Measurements from ENCODE around the gene SURF1.

Gene SURF1

DNA sequence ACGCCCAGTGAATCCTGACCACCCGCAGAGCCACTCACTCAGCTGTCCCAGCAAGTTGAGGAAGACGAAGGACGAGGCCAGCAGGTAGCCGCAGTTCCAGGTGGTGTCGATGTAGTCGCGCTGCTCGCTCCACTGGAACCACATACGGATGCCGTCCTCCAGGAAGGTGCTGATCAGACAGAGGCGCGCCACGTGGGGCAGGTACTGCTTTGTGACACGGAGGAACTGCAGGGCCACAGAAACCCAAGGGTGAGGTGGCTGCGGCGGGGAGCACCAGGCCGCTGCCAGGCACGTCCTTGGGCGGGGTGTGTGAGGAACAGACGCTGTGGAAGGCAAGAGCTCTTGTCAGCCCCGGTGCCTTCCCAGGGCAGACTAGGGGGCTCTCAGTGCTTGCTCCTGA, 10.9 kb upstream of the SURF1 start:
- peaks cover 69% of the 10 kb centered on the region for H3K79me2 ChIP-seq (ENCODE audit: insufficient read depth, low read length)
- no peak overlapping the region for H3K4me2 ChIP-seq (ENCODE audit: insufficient read depth, low read length)
- H3K36me3 ChIP-seq (ENCODE audit: insufficient read depth, low read length), result peaks cover 89% of the 10 kb centered on the region
- H2AFZ ChIP-seq (ENCODE audit: low read depth, low read length), result no peak overlapping the region
- no peak overlapping the region for H3K9ac ChIP-seq (ENCODE audit: low read depth, low read length)
- H3K9me3 ChIP-seq (ENCODE audit: insufficient read depth, low read length, severe bottlenecking), result no peaks in the 10 kb centered on the region
- peaks cover 68% of the 10 kb centered on the region for H4K20me1 ChIP-seq (ENCODE audit: insufficient read depth, low read length)
- H3K4me3 ChIP-seq (ENCODE audit: low read depth in 1 of 2, low read length in 2 of 2), result no peak overlapping the region
- no peak overlapping the region for H3K27ac ChIP-seq (ENCODE audit: low read length)
- no peaks in the 10 kb centered on the region for H3K27me3 ChIP-seq (ENCODE audit: insufficient read depth, low read length, poor library complexity)
- peaks cover 4% of the 10 kb centered on the region for H3K4me1 ChIP-seq (ENCODE audit: insufficient read depth, low read length)
- no peak for TF ChIP-seq EZH2 (IDR thresholded peaks at IDR 0.05; ENCODE audit: borderline replicate concordance, low read depth, low read length, severe bottlenecking)
- TF ChIP-seq, protein P1, sequence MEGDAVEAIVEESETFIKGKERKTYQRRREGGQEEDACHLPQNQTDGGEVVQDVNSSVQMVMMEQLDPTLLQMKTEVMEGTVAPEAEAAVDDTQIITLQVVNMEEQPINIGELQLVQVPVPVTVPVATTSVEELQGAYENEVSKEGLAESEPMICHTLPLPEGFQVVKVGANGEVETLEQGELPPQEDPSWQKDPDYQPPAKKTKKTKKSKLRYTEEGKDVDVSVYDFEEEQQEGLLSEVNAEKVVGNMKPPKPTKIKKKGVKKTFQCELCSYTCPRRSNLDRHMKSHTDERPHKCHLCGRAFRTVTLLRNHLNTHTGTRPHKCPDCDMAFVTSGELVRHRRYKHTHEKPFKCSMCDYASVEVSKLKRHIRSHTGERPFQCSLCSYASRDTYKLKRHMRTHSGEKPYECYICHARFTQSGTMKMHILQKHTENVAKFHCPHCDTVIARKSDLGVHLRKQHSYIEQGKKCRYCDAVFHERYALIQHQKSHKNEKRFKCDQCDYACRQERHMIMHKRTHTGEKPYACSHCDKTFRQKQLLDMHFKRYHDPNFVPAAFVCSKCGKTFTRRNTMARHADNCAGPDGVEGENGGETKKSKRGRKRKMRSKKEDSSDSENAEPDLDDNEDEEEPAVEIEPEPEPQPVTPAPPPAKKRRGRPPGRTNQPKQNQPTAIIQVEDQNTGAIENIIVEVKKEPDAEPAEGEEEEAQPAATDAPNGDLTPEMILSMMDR (IDR thresholded peaks at IDR 0.05; ENCODE audit: borderline replicate concordance, extremely low read depth, low read length, poor library complexity, severe bottlenecking), result no peak
- DNase-seq, result no peak
- ATAC-seq (ENCODE audit: insufficient read depth, low read depth), result no peak

DNA sequence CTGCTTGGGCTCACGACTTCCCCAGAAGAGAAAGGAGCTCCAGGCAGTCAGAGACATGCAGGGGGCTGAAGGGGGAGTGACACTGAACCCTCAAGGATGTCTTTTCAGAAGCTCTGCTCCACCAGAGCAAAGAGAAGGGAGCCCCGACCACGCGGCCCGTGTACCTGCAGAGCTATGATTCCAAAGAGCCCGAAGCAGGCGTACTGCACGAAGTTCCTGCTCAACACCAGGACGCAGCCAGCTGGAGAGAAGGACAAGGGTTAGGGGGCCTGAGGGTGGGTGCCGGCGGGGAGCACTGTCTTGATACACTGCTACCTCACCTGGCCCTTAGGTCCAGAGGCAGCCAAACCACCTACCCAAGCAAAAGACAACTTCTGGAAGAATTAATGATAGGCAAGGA, 10.1 kb upstream of the SURF1 start:
- peaks cover 61% of the 10 kb centered on the region for H4K20me1 ChIP-seq (ENCODE audit: insufficient read depth, low read length)
- peaks cover 89% of the 10 kb centered on the region for H3K36me3 ChIP-seq (ENCODE audit: insufficient read depth, low read length)

DNA sequence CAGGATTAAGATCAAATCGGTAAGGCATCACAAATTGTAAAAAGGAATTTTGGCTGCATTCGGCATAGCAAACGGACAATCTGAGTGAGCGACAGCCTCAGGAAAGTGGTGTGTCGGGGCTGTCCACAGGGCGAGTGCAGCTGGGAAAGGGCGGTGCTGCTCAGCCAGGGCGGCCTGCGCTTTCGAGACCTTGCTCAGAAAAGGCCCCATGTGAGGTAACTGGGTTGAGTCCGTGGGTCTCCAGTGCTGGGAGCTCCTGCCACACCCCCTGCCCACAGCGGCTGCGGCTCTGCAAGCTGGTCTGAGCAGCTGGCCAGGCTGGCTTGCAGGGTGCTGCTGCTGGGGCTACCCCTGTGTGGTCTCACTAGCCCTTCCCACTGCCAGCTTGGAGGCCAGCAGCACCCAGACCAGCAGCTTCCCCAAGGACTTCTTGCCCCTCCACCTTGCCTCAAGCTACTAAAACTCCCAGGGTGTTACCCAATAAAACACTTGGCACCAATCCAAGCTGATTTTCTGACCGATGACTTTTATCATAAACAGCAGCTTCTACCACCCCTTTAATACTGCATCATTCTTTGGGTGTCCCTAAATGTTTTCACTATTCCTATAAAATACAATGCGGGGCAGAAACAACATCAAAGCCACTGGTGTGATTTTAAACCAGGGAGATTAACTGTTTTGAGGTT, 6.2 kb upstream of the SURF1 start:
- H3K27me3 ChIP-seq (ENCODE audit: insufficient read depth, low read length, poor library complexity), result no peaks in the 10 kb centered on the region
- peaks cover 32% of the 10 kb centered on the region for H3K79me2 ChIP-seq (ENCODE audit: insufficient read depth, low read length)
- peaks cover 87% of the 10 kb centered on the region for H3K36me3 ChIP-seq (ENCODE audit: insufficient read depth, low read length)
- no peak overlapping the region for H3K4me3 ChIP-seq (ENCODE audit: low read depth in 1 of 2, low read length in 2 of 2)
- H3K9me3 ChIP-seq (ENCODE audit: insufficient read depth, low read length, severe bottlenecking), result no peaks in the 10 kb centered on the region
- H2AFZ ChIP-seq (ENCODE audit: low read depth, low read length), result no peak overlapping the region
- ATAC-seq (ENCODE audit: insufficient read depth, low read depth), result no peak
- TF ChIP-seq, protein P1 (IDR thresholded peaks at IDR 0.05; ENCODE audit: borderline replicate concordance, extremely low read depth, low read length, poor library complexity, severe bottlenecking), result no peak
- no peak for TF ChIP-seq EZH2 (IDR thresholded peaks at IDR 0.05; ENCODE audit: borderline replicate concordance, low read depth, low read length, severe bottlenecking)
- DNase-seq, result no peak
- no peak overlapping the region for H3K27ac ChIP-seq (ENCODE audit: low read length)
- no peak overlapping the region for H3K9ac ChIP-seq (ENCODE audit: low read depth, low read length)
- H3K4me2 ChIP-seq (ENCODE audit: insufficient read depth, low read length), result no peak overlapping the region
- peaks cover 34% of the 10 kb centered on the region for H4K20me1 ChIP-seq (ENCODE audit: insufficient read depth, low read length)
- H3K4me1 ChIP-seq (ENCODE audit: insufficient read depth, low read length), result peaks cover 13% of the 10 kb centered on the region

More for the DNA sequence above, 10.1 kb upstream of the SURF1 start:
- no peak for TF ChIP-seq EZH2 (IDR thresholded peaks at IDR 0.05; ENCODE audit: borderline replicate concordance, low read depth, low read length, severe bottlenecking)
- TF ChIP-seq, protein P1 (IDR thresholded peaks at IDR 0.05; ENCODE audit: borderline replicate concordance, extremely low read depth, low read length, poor library complexity, severe bottlenecking), result no peak
- Histone ChIP-seq H3K9ac (ENCODE audit: low read depth, low read length) (no peak overlapping the region), H3K79me2 (ENCODE audit: insufficient read depth, low read length) (peaks cover 61% of the 10 kb centered on the region), H3K4me2 (ENCODE audit: insufficient read depth, low read length) (no peak overlapping the region), H2AFZ (ENCODE audit: low read depth, low read length) (no peak overlapping the region), H3K27me3 (ENCODE audit: insufficient read depth, low read length, poor library complexity) (no peaks in the 10 kb centered on the region), H3K4me3 (ENCODE audit: low read depth in 1 of 2, low read length in 2 of 2) (no peak overlapping the region), H3K4me1 (ENCODE audit: insufficient read depth, low read length) (peaks cover 2% of the 10 kb centered on the region), H3K9me3 (ENCODE audit: insufficient read depth, low read length, severe bottlenecking) (no peaks in the 10 kb centered on the region), H3K27ac (ENCODE audit: low read length) (no peak overlapping the region)
- ATAC-seq (ENCODE audit: insufficient read depth, low read depth), result no peak
- no peak for DNase-seq

All from DND-41 (cell line).